CMK (cell line): Measurements from ENCODE around the gene TMPRSS9.
"Not testable (repeated sequence)": the region's sequence is repeated elsewhere in the genome, so short reads cannot be mapped to it uniquely, and the experiment has no call there.

Source experiments
- DNase-seq: peaks from one replicate; pipeline ENCODE4 v3.0.0-alpha.2; 2010; ENCODE audit warnings: low read depth

TMPRSS9 gene

DNA sequence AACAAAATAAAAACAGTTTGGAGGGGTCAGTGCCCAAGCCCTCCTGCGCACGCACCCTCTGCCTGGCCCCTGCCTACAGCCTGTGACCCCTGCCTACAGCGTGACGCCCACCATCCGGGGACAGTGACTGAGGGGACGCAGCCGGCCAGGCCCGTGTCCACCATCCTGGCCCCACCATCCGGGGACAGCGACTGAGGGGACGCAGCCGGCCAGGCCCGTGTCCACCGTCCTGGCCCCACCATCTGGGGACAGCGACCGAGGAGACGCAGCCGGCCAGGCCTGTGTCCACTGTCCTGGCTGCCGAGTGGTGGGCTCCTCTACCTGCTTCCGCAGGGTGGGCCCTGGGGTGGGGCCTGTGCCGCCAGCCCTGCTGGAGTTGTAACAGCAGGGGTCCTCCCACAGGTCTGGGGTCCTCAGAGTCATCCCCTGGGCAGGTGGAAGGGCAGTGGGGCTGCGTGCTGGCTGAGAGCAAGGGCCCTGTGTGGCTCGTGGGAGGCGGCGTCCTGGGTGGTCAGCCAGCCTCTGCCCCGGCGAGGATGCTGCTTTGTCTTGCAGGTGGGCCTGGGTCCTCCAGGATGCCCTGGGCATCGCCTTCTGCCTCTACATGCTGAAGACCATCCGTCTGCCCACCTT, 17.3 kb upstream of the TMPRSS9 start:
- no peak for DNase-seq

DNA sequence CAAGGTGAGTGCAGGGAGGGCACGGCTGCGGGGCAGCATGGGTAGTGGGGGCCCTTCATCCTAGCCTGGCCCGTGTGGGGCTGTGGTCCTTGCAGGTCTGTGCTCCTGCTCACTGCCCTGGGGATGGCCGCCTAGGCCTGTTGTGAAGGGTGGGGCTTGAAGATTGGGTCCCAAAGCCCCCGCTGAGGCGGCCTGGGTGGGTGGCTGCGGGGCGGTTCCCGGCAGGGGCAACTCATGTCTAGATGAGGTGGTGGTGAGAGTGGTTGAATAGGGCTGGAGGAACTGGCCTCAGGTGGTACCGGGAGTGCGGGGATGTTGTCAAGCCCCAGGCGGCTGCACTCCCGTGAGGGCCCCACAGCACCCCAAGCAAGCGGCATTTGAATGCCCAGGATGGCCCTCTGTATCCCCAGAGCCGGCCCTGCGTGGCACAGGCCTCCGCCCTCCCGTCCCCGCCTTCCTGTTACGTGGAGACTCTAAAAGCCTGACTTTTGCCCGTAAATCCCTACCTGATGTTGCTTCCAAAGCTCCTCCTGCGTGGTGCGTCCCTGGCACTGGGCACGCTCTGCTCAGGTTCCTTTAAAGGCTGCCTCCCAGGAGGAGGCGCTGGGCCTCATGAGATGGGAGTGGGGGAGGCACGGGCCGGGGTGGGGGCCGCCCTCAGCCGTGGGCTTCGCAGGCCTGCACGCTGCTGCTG, 16.6 kb upstream of the TMPRSS9 start:
- DNase-seq, result no peak

- DNase-seq, result no peak
Observed at GRCh38 chr19:2344381-2344870, 15.6 kb upstream of the TMPRSS9 start.

- DNase-seq, result no peak
Observed at GRCh38 chr19:2345076-2345475, 15.0 kb upstream of the TMPRSS9 start.

DNA sequence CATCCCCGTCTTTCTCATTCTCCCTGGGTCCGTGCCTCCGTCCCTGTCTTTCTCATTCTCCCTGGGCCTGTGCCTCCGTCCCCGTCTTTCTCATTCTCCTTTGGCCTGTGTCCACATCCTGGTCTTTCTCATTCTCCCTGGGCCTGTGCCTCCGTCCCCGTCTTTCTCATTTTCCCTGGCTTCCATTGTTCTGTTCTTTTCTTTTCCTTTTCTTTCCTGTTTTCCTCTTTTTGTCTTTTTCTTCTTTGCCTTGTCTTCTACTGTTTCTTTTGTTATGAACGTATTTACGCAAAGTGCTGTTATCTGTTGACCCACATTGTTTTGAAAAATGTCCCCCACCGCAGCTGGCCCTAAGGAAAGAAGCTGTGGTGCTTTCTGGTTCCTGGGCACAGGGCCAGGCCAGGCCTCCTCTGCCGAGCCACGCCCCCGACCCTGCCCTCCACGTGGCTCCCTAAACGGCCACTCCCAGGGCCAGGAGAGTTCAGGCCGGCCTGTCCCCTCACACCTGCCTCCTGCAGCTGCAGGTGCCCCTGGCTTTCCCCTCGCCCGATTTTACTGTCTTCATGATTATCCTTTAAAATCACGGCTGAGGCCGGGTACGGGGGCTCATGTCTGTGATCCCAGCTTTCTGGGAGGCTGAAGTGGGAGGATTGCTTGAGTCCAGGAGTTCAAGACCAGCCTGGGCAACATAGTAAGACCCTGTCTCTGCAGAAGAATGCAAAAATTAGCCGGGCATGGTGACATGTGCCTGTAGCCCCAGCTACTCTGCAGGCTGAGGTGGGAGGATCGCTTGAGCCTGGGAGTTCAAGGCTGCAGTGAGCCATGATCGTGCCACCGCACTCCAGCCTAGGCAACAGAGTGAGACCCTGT, 14.0 kb upstream of the TMPRSS9 start:
- no peak for DNase-seq

GRCh38 chr19:2349818-2350217, 10.2 kb upstream of the TMPRSS9 start:
- not testable (repeated sequence) for DNase-seq

GRCh38 chr19:2350656-2351055, 9.4 kb upstream of the TMPRSS9 start:
- no peak for DNase-seq

- DNase-seq, result no peak
Observed at GRCh38 chr19:2351591-2351990, 8.5 kb upstream of the TMPRSS9 start.

GRCh38 chr19:2352121-2352520, 7.9 kb upstream of the TMPRSS9 start:
- no peak for DNase-seq

- DNase-seq, result no peak
Observed at GRCh38 chr19:2353159-2353886, 6.7 kb upstream of the TMPRSS9 start.

DNA sequence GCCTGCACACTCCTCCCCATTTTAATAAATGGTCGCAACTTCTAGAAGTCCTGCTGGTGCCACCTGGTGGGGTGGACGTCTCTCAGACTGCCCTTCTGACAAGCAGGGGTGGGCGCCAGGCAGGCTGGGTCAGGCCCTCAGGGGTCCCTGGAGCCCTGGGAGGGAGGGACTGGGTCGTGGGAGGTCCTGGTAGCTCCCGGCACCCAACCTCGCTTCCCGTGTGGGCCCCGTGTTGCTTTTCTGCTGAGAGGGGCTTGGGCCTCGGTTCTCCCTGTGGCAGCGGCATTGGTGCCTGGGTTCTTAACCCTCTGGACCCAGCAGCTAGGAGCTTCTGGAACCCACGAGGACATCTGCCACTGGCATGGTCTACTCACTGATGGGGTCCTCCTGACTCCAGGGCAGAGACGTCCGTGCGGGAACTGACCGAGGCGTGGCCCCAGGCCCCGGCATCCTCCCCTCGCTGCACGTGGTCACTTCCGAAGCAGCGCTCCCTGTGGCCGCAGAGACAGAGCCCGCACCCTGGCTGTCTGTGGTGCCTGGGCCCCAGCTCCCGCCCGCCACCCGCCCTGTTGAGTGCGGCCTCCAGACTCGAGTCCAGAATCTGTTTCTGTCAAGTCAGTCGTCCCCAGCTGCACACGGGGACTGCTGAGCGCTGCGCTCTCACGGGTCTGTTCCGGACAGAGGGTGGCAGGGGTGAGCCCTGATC, 6.0 kb upstream of the TMPRSS9 start:
- no peak for DNase-seq

GRCh38 chr19:2354670-2355069, 5.4 kb upstream of the TMPRSS9 start:
- no peak for DNase-seq

- DNase-seq, result no peak
Observed at GRCh38 chr19:2355168-2356035, 4.7 kb upstream of the TMPRSS9 start.

- no peak for DNase-seq
Observed at GRCh38 chr19:2356036-2356646, 3.9 kb upstream of the TMPRSS9 start.

DNA sequence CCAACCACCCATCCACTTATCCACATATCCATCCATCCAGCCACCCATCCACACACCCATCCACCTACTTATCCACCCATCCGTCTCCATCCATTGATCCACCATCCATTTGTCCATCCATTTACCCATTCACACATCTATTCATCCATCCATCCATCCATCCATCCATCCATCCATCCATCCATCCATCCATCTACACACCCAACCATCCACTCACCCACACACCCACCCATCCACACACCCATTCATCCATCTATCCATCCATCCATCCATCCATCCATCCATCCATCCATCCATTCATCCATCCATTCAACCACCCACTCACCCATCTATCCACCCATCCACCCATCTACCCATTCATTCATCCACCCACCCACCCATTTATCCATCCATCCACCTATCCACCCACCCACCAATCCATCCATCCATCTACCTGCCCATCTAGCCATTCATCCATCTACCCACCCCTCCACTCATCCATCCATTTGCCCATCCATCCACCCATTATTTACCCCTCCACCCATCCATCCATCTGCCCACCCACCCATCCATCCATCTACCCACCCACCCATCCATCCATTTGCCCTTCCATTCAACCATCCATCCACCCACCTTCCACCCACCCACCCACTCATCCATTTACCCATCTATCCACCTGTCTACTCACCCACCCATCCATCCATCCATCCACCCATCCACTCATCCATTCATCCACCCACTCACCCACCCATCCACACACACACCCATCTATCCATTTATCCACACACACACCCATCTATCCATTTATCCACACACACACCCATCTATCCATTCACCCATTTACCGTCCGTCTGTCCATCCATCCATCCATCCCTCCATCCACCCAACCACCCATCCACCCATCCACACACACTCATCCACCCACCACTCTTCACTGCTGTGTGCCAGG, 2.5 kb upstream of the TMPRSS9 start:
- DNase-seq, result no peak

GRCh38 chr19:2358548-2359173, 1.4 kb upstream of the TMPRSS9 start:
- no peak for DNase-seq

GRCh38 chr19:2360833-2361232, 768 bp downstream of the TMPRSS9 start:
- DNase-seq, result no peak

- no peak for DNase-seq
Observed at GRCh38 chr19:2361246-2362045, 1.4 kb downstream of the TMPRSS9 start.
